Progenitor cell of endocrine pancreas (in vitro differentiated cells): ENCODE results near the gene DOCK4. TPM values are rescaled to one million over a fixed set of nuclear protein-coding genes. Genes with fewer than 3 reads are reported as not detected.

ENCODE experiments used
- DNase-seq: peaks from one replicate; pipeline ENCODE4 v3.0.0; 2021; ENCODE audit warnings: low spot score; ENCODE audit not compliant: unreplicated experiment
- H3K27ac Mint-ChIP-seq: 2 replicates; pipeline ENCODE4 v1.8.0; 2021; ENCODE audit warnings: mild to moderate bottlenecking, moderate library complexity, mixed read lengths
- H3K27me3 Mint-ChIP-seq: 2 replicates; pipeline ENCODE4 v1.8.0; 2021; ENCODE audit warnings: mixed read lengths
- H3K36me3 Mint-ChIP-seq: 2 replicates; pipeline ENCODE4 v1.8.0; 2022; ENCODE audit warnings: mixed read lengths; ENCODE audit not compliant: insufficient read depth
- H3K4me1 Mint-ChIP-seq: 2 replicates; pipeline ENCODE4 v1.8.0; 2021; ENCODE audit warnings: low read depth, mixed read lengths
- H3K4me3 Mint-ChIP-seq: 2 replicates; pipeline ENCODE4 v1.8.0; 2021; ENCODE audit warnings: low read depth, mild to moderate bottlenecking, moderate library complexity, mixed read lengths
- H3K9me3 Mint-ChIP-seq: 2 replicates; pipeline ENCODE4 v1.8.0; 2021; ENCODE audit warnings: low read depth, mixed read lengths
- CTCF ChIP-seq: fragments of 200-600 bp; sonication (generic); IDR thresholded peaks from one replicate; pipeline ENCODE4 v1.5.0; 2021; ENCODE audit warnings: antibody characterized with exemption, mild to moderate bottlenecking; ENCODE audit not compliant: unreplicated experiment
- total RNA-seq: library from RNA; stranded (reverse); gene quantifications from 2 replicates; pipeline ENCODE4 v1.2.1, GENCODE V29; 2021

Gene DOCK4
- total RNA-seq, 1 donor from 2014 or later: 28.8 TPM

DNA sequence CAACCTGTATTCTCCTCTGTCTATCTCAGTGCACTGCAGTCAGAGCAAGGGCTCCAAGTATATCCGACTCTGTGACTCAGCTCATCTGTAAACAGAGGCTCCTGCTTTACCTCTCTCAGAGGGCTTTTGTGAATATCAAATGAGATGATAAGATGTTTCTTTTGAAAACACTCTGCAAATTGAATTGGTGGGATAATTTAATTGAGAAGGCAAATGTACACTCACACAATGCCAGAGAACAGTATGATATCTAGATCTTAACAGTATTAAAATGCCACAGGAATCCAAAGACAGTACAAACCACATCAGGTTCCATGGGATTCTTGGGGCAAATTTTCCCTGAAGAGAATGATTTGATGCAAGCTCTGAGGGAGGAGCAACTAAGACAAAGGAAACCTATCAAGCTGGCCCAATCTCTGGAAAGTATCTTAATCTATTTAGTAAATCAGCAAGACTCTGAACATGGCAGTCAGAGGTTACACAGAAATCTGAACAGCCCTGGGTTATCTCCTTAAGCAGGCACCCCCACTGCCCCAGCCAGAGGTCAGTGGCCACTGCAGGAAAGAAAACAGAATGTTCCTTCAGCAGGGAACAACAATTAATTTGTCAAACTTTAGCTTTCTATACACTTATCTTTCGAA, 45.9 kb downstream of the DOCK4 start:
- peaks cover 12% of the 10 kb centered on the region for H3K27me3 Mint-ChIP-seq
- no peak for TF ChIP-seq CTCF
- H3K4me3 Mint-ChIP-seq: peak overlapping the region; percentile 4
- H3K4me1 Mint-ChIP-seq: peaks cover 46% of the 10 kb centered on the region
- no peaks in the 10 kb centered on the region for H3K9me3 Mint-ChIP-seq
- H3K27ac Mint-ChIP-seq: peak overlapping the region; percentile 88
- DNase-seq: no peak
- peaks cover 1% of the 10 kb centered on the region for H3K36me3 Mint-ChIP-seq

DNA sequence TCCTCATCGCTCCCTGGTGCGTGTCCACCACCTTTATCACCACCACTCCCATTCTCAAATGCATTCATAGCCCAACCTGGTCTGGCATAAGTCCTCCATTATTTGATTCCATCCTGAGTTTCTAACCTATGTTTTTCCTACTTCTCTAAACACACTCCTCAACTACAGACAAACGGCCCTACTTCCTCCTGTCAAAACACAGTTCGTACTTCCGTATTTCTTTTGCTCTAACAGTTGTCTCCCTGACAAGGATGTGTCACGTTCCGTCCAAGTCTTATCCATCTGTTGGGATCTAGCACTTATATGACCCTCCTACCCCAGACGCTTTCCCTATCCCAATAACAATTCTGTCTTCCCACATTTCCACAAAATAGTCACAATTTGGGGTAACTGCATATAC, 46.8 kb downstream of the DOCK4 start:
- Mint-ChIP-seq H3K4me1 (peaks cover 49% of the 10 kb centered on the region), H3K9me3 (no peaks in the 10 kb centered on the region), H3K4me3 (no peak overlapping the region), H3K27me3 (peaks cover 15% of the 10 kb centered on the region), H3K36me3 (peaks cover 1% of the 10 kb centered on the region), H3K27ac (peak overlapping the region; percentile 9)
- no peak for DNase-seq
- no peak for TF ChIP-seq CTCF

DNA sequence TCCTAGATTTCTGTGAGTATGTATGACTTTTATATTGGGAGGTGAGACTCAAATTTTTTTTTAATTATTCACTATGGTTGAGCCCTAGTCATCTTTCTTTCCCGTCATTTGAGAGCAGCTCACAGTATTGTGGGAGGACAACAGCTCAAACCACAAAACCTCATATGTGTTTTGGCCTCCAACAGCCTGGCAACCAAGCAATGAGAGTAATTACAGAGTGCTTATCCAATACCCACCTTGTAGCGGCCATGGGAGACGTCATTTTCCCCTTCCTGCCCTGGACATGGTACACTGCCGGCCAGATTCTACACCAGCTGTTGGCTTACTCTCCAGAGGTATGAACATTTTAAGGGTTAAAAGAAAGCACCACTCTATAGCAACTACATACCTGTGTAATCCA, 49.1 kb downstream of the DOCK4 start:
- Mint-ChIP-seq H3K4me1 (peaks cover 36% of the 10 kb centered on the region), H3K4me3 (no peak overlapping the region), H3K27ac (no peak overlapping the region), H3K9me3 (no peaks in the 10 kb centered on the region), H3K36me3 (peaks cover 1% of the 10 kb centered on the region), H3K27me3 (peaks cover 16% of the 10 kb centered on the region)
- no peak for DNase-seq
- no peak for TF ChIP-seq CTCF

DNA sequence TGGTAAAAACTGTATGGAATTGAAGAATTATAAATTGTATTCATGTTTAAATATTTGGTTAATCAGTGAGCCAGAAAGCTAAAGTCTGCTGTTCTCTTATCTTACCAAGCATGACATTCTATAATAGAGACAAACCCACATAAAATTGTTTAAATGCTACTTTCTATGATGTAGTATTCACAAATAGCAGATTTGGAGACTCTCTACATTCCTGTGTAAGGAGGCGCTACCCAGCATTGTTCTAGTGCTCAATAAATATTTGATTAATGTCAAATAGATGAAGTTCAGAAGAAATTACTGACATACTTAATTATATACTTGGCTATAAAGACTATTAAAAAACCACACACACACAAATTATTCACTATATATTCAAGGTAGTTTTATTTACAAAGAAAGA, 49.8 kb downstream of the DOCK4 start:
- no peak for TF ChIP-seq CTCF
- H3K4me3 Mint-ChIP-seq: no peak overlapping the region
- DNase-seq: no peak
- peaks cover 31% of the 10 kb centered on the region for H3K4me1 Mint-ChIP-seq
- H3K27ac Mint-ChIP-seq: no peak overlapping the region
- H3K36me3 Mint-ChIP-seq: peaks cover 1% of the 10 kb centered on the region
- H3K27me3 Mint-ChIP-seq: peaks cover 16% of the 10 kb centered on the region
- no peaks in the 10 kb centered on the region for H3K9me3 Mint-ChIP-seq

- Mint-ChIP-seq H3K4me1 (peaks cover 23% of the 10 kb centered on the region), H3K9me3 (no peaks in the 10 kb centered on the region), H3K4me3 (no peak overlapping the region), H3K27ac (no peak overlapping the region), H3K36me3 (peaks cover 1% of the 10 kb centered on the region), H3K27me3 (peaks cover 16% of the 10 kb centered on the region)
- no peak for TF ChIP-seq CTCF
- DNase-seq: no peak
Observed at GRCh38 chr7:112154690-112155089, 51.5 kb downstream of the DOCK4 start.
